ENCODE results near the gene GCC2.
"Not testable (repeated sequence)": the region's sequence is repeated elsewhere in the genome, so short reads cannot be mapped to it uniquely, and the experiment has no call there.

Gene GCC2

GRCh38 chr2:108547606-108548005 lies 98.6 kb downstream of the GCC2 start:
- Histone ChIP-seq H3K9ac (ENCODE audit: low read length) (no peak overlapping the region), H3K4me1 (ENCODE audit: control insufficient read depth, insufficient read depth, low read length) (0 out of 2 replicates have a peak, but pooled peaks cover 1% of the 10 kb centered on the region), H3K27me3 (ENCODE audit: control insufficient read depth, insufficient read depth, low read length) (no peaks in the 10 kb centered on the region), H3K27ac (ENCODE audit: low read depth, low read length) (no peak overlapping the region), H3K9me3 (ENCODE audit: control insufficient read depth, insufficient read depth, low read depth, low read length) (peaks cover 16% of the 10 kb centered on the region), H3K36me3 (ENCODE audit: control insufficient read depth, insufficient read depth, low read length) (peaks cover 3% of the 10 kb centered on the region), H3K4me3 (ENCODE audit: low read depth, low read length) (no peak overlapping the region)

- no peaks in the 10 kb centered on the region for H3K27me3 ChIP-seq (ENCODE audit: control insufficient read depth, insufficient read depth, low read length)
Measured at GRCh38 chr2:108548208-108549003, 99.4 kb downstream of the GCC2 start.

GRCh38 chr2:108552566-108552965 lies 103.6 kb downstream of the GCC2 start:
- H3K9ac ChIP-seq (ENCODE audit: low read length) = no peak overlapping the region
- peaks cover 25% of the 10 kb centered on the region; the same call in 1 of the 2 replicates for H3K4me1 ChIP-seq (ENCODE audit: control insufficient read depth, insufficient read depth, low read length)
- no peak overlapping the region for H3K27ac ChIP-seq (ENCODE audit: low read depth, low read length)
- no peaks in the 10 kb centered on the region for H3K27me3 ChIP-seq (ENCODE audit: control insufficient read depth, insufficient read depth, low read length)
- H3K36me3 ChIP-seq (ENCODE audit: control insufficient read depth, insufficient read depth, low read length) = no peaks in the 10 kb centered on the region
- no peak overlapping the region for H3K4me3 ChIP-seq (ENCODE audit: low read depth, low read length)
- H3K9me3 ChIP-seq (ENCODE audit: control insufficient read depth, insufficient read depth, low read depth, low read length) = no peaks in the 10 kb centered on the region

More at GRCh38 chr2:108548208-108549003, 99.4 kb downstream of the GCC2 start:
- H3K9ac ChIP-seq (ENCODE audit: low read length) = no peak overlapping the region
- H3K9me3 ChIP-seq (ENCODE audit: control insufficient read depth, insufficient read depth, low read depth, low read length) = peaks cover 8% of the 10 kb centered on the region; the same call in 1 of the 2 replicates
- no peak overlapping the region for H3K27ac ChIP-seq (ENCODE audit: low read depth, low read length)
- H3K4me3 ChIP-seq (ENCODE audit: low read depth, low read length) = no peak overlapping the region
- 0 out of 2 replicates have a peak, but pooled peaks cover 7% of the 10 kb centered on the region for H3K4me1 ChIP-seq (ENCODE audit: control insufficient read depth, insufficient read depth, low read length)
- no peaks in the 10 kb centered on the region for H3K36me3 ChIP-seq (ENCODE audit: control insufficient read depth, insufficient read depth, low read length)

- H3K36me3 ChIP-seq (ENCODE audit: control insufficient read depth, insufficient read depth, low read length) = no peaks in the 10 kb centered on the region
- H3K9ac ChIP-seq (ENCODE audit: low read length) = no peak overlapping the region
- H3K9me3 ChIP-seq (ENCODE audit: control insufficient read depth, insufficient read depth, low read depth, low read length) = no peaks in the 10 kb centered on the region
- peaks cover 25% of the 10 kb centered on the region; the same call in 1 of the 2 replicates for H3K4me1 ChIP-seq (ENCODE audit: control insufficient read depth, insufficient read depth, low read length)
- H3K27me3 ChIP-seq (ENCODE audit: control insufficient read depth, insufficient read depth, low read length) = no peaks in the 10 kb centered on the region
- no peak overlapping the region for H3K27ac ChIP-seq (ENCODE audit: low read depth, low read length)
- H3K4me3 ChIP-seq (ENCODE audit: low read depth, low read length) = no peak overlapping the region
Measured at GRCh38 chr2:108553209-108553919, 104.4 kb downstream of the GCC2 start.

- H3K9ac ChIP-seq (ENCODE audit: low read length) = no peak overlapping the region
- no peaks in the 10 kb centered on the region for H3K27me3 ChIP-seq (ENCODE audit: control insufficient read depth, insufficient read depth, low read length)
- H3K9me3 ChIP-seq (ENCODE audit: control insufficient read depth, insufficient read depth, low read depth, low read length) = no peaks in the 10 kb centered on the region
- no peaks in the 10 kb centered on the region for H3K36me3 ChIP-seq (ENCODE audit: control insufficient read depth, insufficient read depth, low read length)
- H3K4me1 ChIP-seq (ENCODE audit: control insufficient read depth, insufficient read depth, low read length) = peaks cover 25% of the 10 kb centered on the region; the same call in 1 of the 2 replicates
- H3K4me3 ChIP-seq (ENCODE audit: low read depth, low read length) = no peak overlapping the region
- H3K27ac ChIP-seq (ENCODE audit: low read depth, low read length) = no peak overlapping the region
Measured at GRCh38 chr2:108554528-108554927, 105.5 kb downstream of the GCC2 start.

GRCh38 chr2:108555572-108555971 lies 106.6 kb downstream of the GCC2 start:
- Histone ChIP-seq H3K27ac (ENCODE audit: low read depth, low read length) (no peak overlapping the region), H3K4me3 (ENCODE audit: low read depth, low read length) (no peak overlapping the region), H3K9me3 (ENCODE audit: control insufficient read depth, insufficient read depth, low read depth, low read length) (no peaks in the 10 kb centered on the region), H3K27me3 (ENCODE audit: control insufficient read depth, insufficient read depth, low read length) (no peaks in the 10 kb centered on the region), H3K9ac (ENCODE audit: low read length) (no peak overlapping the region), H3K4me1 (ENCODE audit: control insufficient read depth, insufficient read depth, low read length) (peaks cover 32% of the 10 kb centered on the region), H3K36me3 (ENCODE audit: control insufficient read depth, insufficient read depth, low read length) (no peaks in the 10 kb centered on the region)

GRCh38 chr2:108556581-108556980 lies 107.6 kb downstream of the GCC2 start:
- H3K9ac ChIP-seq (ENCODE audit: low read length); H3K36me3 ChIP-seq (ENCODE audit: control insufficient read depth, insufficient read depth, low read length); H3K27me3 ChIP-seq (ENCODE audit: control insufficient read depth, insufficient read depth, low read length); H3K9me3 ChIP-seq (ENCODE audit: control insufficient read depth, insufficient read depth, low read depth, low read length); H3K27ac ChIP-seq (ENCODE audit: low read depth, low read length); H3K4me3 ChIP-seq (ENCODE audit: low read depth, low read length): not testable (repeated sequence)
- peaks cover 35% of the 10 kb centered on the region for H3K4me1 ChIP-seq (ENCODE audit: control insufficient read depth, insufficient read depth, low read length)
